ENCODE results near the gene SOX5.

- TF ChIP-seq CTCF (IDR thresholded peaks at IDR 0.05) (no peak), POLR2A (IDR thresholded peaks at IDR 0.05) (no peak)
Observed at GRCh38 chr12:23648546-23648945, 300.9 kb downstream of the SOX5 start.
